ENCODE results near the gene ANAPC2.

DNA sequence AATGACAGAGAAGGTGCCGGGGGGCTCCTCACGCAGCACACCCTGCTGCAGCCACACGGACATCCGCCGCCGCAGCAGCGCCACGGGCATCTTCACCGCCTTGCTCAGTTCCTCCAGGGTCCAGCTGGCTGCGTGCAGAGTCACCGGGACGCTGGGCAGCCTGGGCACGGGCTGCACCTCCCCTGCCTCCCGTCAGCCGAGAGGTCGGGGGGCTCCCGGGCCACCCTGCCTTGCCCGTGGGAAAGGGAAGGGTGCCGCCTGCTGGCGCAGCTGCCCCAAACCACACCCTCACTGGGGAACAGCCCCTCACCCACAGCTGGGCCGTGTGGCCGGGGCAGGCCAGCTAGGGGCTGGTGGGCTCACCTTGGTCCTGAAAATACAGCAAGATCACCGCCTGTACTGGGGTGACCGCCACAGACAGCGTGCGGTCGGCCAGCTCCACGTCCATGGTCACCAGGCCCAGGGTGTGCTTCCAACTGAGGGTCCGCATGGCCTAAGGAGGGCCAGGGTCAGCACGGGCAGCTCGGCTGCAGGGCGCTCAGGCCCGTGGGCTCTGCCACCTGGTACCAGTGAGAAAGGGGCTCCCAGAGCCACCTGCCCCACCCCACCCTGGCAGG is 12.9 kb downstream of the ANAPC2 start:
- TF ChIP-seq, protein P1, sequence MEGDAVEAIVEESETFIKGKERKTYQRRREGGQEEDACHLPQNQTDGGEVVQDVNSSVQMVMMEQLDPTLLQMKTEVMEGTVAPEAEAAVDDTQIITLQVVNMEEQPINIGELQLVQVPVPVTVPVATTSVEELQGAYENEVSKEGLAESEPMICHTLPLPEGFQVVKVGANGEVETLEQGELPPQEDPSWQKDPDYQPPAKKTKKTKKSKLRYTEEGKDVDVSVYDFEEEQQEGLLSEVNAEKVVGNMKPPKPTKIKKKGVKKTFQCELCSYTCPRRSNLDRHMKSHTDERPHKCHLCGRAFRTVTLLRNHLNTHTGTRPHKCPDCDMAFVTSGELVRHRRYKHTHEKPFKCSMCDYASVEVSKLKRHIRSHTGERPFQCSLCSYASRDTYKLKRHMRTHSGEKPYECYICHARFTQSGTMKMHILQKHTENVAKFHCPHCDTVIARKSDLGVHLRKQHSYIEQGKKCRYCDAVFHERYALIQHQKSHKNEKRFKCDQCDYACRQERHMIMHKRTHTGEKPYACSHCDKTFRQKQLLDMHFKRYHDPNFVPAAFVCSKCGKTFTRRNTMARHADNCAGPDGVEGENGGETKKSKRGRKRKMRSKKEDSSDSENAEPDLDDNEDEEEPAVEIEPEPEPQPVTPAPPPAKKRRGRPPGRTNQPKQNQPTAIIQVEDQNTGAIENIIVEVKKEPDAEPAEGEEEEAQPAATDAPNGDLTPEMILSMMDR (conservative IDR thresholded peaks at IDR 0.05; ENCODE audit: low read depth, low read length) = no peak; the same call in 1 of the 2 replicates
- TF ChIP-seq CHD1 (IDR thresholded peaks at IDR 0.05; ENCODE audit: low read depth, low read length) (no peak), NFE2L2 (IDR thresholded peaks at IDR 0.05; ENCODE audit: low read depth, low read length) (no peak), MXI1 (IDR thresholded peaks at IDR 0.05; ENCODE audit: borderline replicate concordance, low read depth, low read length) (no peak), RCOR1 (IDR thresholded peaks at IDR 0.05; ENCODE audit: insufficient replicate concordance, low read length) (no peak), CEBPB (IDR thresholded peaks at IDR 0.05; ENCODE audit: low read depth, low read length) (no peak), POLR2A (IDR thresholded peaks at IDR 0.05; ENCODE audit: low read depth, low read length) (no peak), RAD21 (IDR thresholded peaks at IDR 0.05; ENCODE audit: low read length) (no peak), USF2 (IDR thresholded peaks at IDR 0.05; ENCODE audit: low read depth, low read length) (no peak), MAFK (IDR thresholded peaks at IDR 0.05; ENCODE audit: low read depth, low read length) (no peak), MAZ (IDR thresholded peaks at IDR 0.05; ENCODE audit: borderline replicate concordance, low read depth, low read length) (no peak), SMC3 (IDR thresholded peaks at IDR 0.05; ENCODE audit: low read depth, low read length) (no peak), BHLHE40 (IDR thresholded peaks at IDR 0.05; ENCODE audit: low read depth, low read length) (no peak)
- TF ChIP-seq, protein P2, sequence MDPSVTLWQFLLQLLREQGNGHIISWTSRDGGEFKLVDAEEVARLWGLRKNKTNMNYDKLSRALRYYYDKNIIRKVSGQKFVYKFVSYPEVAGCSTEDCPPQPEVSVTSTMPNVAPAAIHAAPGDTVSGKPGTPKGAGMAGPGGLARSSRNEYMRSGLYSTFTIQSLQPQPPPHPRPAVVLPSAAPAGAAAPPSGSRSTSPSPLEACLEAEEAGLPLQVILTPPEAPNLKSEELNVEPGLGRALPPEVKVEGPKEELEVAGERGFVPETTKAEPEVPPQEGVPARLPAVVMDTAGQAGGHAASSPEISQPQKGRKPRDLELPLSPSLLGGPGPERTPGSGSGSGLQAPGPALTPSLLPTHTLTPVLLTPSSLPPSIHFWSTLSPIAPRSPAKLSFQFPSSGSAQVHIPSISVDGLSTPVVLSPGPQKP (IDR thresholded peaks at IDR 0.05; ENCODE audit: borderline replicate concordance, low read depth, low read length) = no peak
